T1000 (cell line): ENCODE data around the gene NDUFAF2.
"Not testable (repeated sequence)": the region's sequence is repeated elsewhere in the genome, so short reads cannot be mapped to it uniquely, and the experiment has no call there.

Experiments
- DNase-seq: peaks from one replicate; lab custom pipeline; 2025; ENCODE audit warnings: mixed read lengths; lab: John Stamatoyannopoulos, UW

NDUFAF2 gene

GRCh38 chr5:61050292-61050691 lies 105.3 kb downstream of the NDUFAF2 start:
- no peak for DNase-seq

GRCh38 chr5:61051267-61051666 lies 106.3 kb downstream of the NDUFAF2 start:
- no peak for DNase-seq

GRCh38 chr5:61052882-61053281 lies 107.9 kb downstream of the NDUFAF2 start:
- DNase-seq: peak; percentile 12

- no peak for DNase-seq
Observed at GRCh38 chr5:61053937-61054336, 108.9 kb downstream of the NDUFAF2 start.

- DNase-seq: no peak
Observed at GRCh38 chr5:61055434-61056006, 110.5 kb downstream of the NDUFAF2 start.

GRCh38 chr5:61059499-61059898 lies 114.5 kb downstream of the NDUFAF2 start:
- DNase-seq: no peak

- DNase-seq: no peak
Observed at GRCh38 chr5:61069150-61069549, 124.1 kb downstream of the NDUFAF2 start.

- DNase-seq: no peak
Observed at GRCh38 chr5:61071526-61071925, 126.5 kb downstream of the NDUFAF2 start.

GRCh38 chr5:61076626-61077025 lies 131.6 kb downstream of the NDUFAF2 start:
- no peak for DNase-seq

- no peak for DNase-seq
Observed at GRCh38 chr5:61081741-61082140, 136.7 kb downstream of the NDUFAF2 start.

GRCh38 chr5:61082516-61083280 lies 137.7 kb downstream of the NDUFAF2 start:
- DNase-seq: no peak

GRCh38 chr5:61084658-61085057 lies 139.7 kb downstream of the NDUFAF2 start:
- no peak for DNase-seq

- no peak for DNase-seq
Observed at GRCh38 chr5:61085885-61086284, 140.9 kb downstream of the NDUFAF2 start.

GRCh38 chr5:61087921-61088320 lies 142.9 kb downstream of the NDUFAF2 start:
- DNase-seq: no peak

- no peak for DNase-seq
Observed at GRCh38 chr5:61089351-61089750, 144.3 kb downstream of the NDUFAF2 start.

GRCh38 chr5:61093046-61093771 lies 148.2 kb downstream of the NDUFAF2 start:
- not testable (repeated sequence) for DNase-seq

- DNase-seq: no peak
Observed at GRCh38 chr5:61097465-61097864, 152.5 kb downstream of the NDUFAF2 start.

GRCh38 chr5:61098251-61098995 lies 153.4 kb downstream of the NDUFAF2 start:
- DNase-seq: no peak

GRCh38 chr5:61100437-61100836 lies 155.4 kb downstream of the NDUFAF2 start:
- DNase-seq: no peak

GRCh38 chr5:61114441-61114840 lies 169.4 kb downstream of the NDUFAF2 start:
- no peak for DNase-seq

GRCh38 chr5:61115968-61116367 lies 171.0 kb downstream of the NDUFAF2 start:
- DNase-seq: no peak

GRCh38 chr5:61119066-61119465 lies 174.1 kb downstream of the NDUFAF2 start:
- DNase-seq: no peak
